H1 (cell line): ENCODE data around the gene CDK5R1. TPM values are rescaled to one million over a fixed set of nuclear protein-coding genes. Genes with fewer than 3 reads are reported as not detected.

ENCODE experiments used
- CTCF ChIA-PET: fragments of 300-600 bp; sonication (Branson Sonifier 250); formaldehyde crosslinking; loops from one replicate; lab custom pipeline; 2021; ENCODE audit not compliant: partially characterized antibody; lab: Charles Lee
- POLR2A ChIA-PET: fragments of 300-600 bp; sonication (Branson Sonifier 250); formaldehyde crosslinking; loops from one replicate; lab custom pipeline; 2021; ENCODE audit warnings: inconsistent platforms; ENCODE audit not compliant: partially characterized antibody; lab: Charles Lee
- DNase-seq, 2 experiments: peaks; one replicate each; pipeline versions ENCODE4 v3.0.0 to v3.0.0-alpha.2; 2010 to 2022; ENCODE audit warnings: low spot score in 2 of 2, low read depth in 1 of 2, mixed read lengths in 1 of 2
- FAIRE-seq: peaks from 2 replicates; lab custom pipeline; 2011; peaks lifted over from hg19 to GRCh38; lab: Jason Lieb, UNC
- H2AFZ ChIP-seq: 2 replicates; pipeline ENCODE4 v1.8.1; 2012; ENCODE audit warnings: low read length, inconsistent platforms
- H2AK5ac ChIP-seq: 2 replicates; pipeline ENCODE4 v1.6.1; 2013; ENCODE audit warnings: low read depth, low read length
- H2BK120ac ChIP-seq: replicated peaks from 2 replicates; pipeline ENCODE3; 2013; ENCODE audit warnings: low read depth, low read length, inconsistent platforms
- H2BK12ac ChIP-seq: 2 replicates; pipeline ENCODE4 v1.6.1; 2013; ENCODE audit warnings: low read depth, low read length
- H2BK15ac ChIP-seq: 2 replicates; pipeline ENCODE4 v1.6.1; 2013; ENCODE audit warnings: low read length
- H2BK20ac ChIP-seq: 2 replicates; pipeline ENCODE4 v1.6.1; 2013; ENCODE audit warnings: low read length
- H2BK5ac ChIP-seq: 2 replicates; pipeline ENCODE4 v1.6.1; 2013; ENCODE audit warnings: low read depth, low read length
- H3K14ac ChIP-seq: 2 replicates; pipeline ENCODE4 v1.6.1; 2013; ENCODE audit warnings: inconsistent platforms; ENCODE audit not compliant: insufficient read length
- H3K18ac ChIP-seq: 2 replicates; pipeline ENCODE4 v1.6.1; 2013; ENCODE audit warnings: low read length; ENCODE audit errors: extremely low read depth
- H3K23ac ChIP-seq: 2 replicates; pipeline ENCODE4 v1.6.1; 2013; ENCODE audit warnings: inconsistent platforms; ENCODE audit not compliant: insufficient read length
- H3K23me2 ChIP-seq: 2 replicates; pipeline ENCODE4 v1.6.1; 2013; ENCODE audit warnings: low read depth, low read length
- H3K27ac ChIP-seq: 2 replicates; pipeline ENCODE4 v1.6.1; 2011; ENCODE audit warnings: low read depth, low read length, inconsistent platforms
- H3K27me3 ChIP-seq, 4 experiments: replicated peaks in 1 of 4; 1 replicate in 1 of 4; 2 replicates in 3 of 4; pipeline versions ENCODE4 v1.6.1 to v1.8.1; 2011 to 2013; ENCODE audit warnings: low read length in 3 of 4, mild to moderate bottlenecking in 3 of 4, inconsistent platforms in 2 of 4, mixed read lengths in 2 of 4, moderate library complexity in 1 of 4; ENCODE audit not compliant: control insufficient read depth in 3 of 4, insufficient read depth in 3 of 4; ENCODE audit errors: extremely low read depth in 1 of 4
- H3K36me3 ChIP-seq, 4 experiments: 2 replicates each; pipeline versions ENCODE4 v1.6.1 to v1.8.1; 2011 to 2013; ENCODE audit warnings: mild to moderate bottlenecking in 4 of 4, low read length in 3 of 4, moderate library complexity in 2 of 4, control low read depth in 1 of 4, inconsistent platforms in 1 of 4; ENCODE audit not compliant: insufficient read depth in 4 of 4, control insufficient read depth in 2 of 4
- H3K4ac ChIP-seq: replicated peaks from 2 replicates; pipeline ENCODE3; 2013; ENCODE audit warnings: low read length, low read depth, mixed read lengths, inconsistent platforms; ENCODE audit not compliant: insufficient read length
- H3K4me1 ChIP-seq, 4 experiments: replicated peaks in 1 of 4; 1 replicate in 1 of 4; 2 replicates in 3 of 4; pipeline versions ENCODE4 v1.6.1 to v1.8.1; 2011 to 2013; ENCODE audit warnings: low read length in 3 of 4, inconsistent platforms in 2 of 4, mixed read lengths in 1 of 4; ENCODE audit not compliant: insufficient read depth in 4 of 4, control insufficient read depth in 3 of 4
- H3K4me2 ChIP-seq, 2 experiments: 2 replicates each; pipeline versions ENCODE4 v1.6.1 to v1.8.1; 2011 to 2013; ENCODE audit warnings: low read depth in 2 of 2, low read length in 2 of 2, control low read depth in 1 of 2, inconsistent platforms in 1 of 2, mild to moderate bottlenecking in 1 of 2; ENCODE audit not compliant: insufficient read depth in 1 of 2
- H3K4me3 ChIP-seq, 4 experiments: fragments of 200-600, 300-600 bp in 1 of 4; sonication (generic), shearing (Covaris generic), sonication (Bioruptor Twin) in 1 of 4; 2 replicates each; pipeline versions ENCODE4 v1.5.1 to v1.8.1; 2011 to 2016; ENCODE audit warnings: low read length in 4 of 4, low read depth in 3 of 4, control low read depth in 2 of 4, inconsistent platforms in 2 of 4, mild to moderate bottlenecking in 2 of 4, mixed read lengths in 1 of 4, moderate library complexity in 1 of 4; ENCODE audit not compliant: insufficient read depth in 2 of 4; ENCODE audit errors: extremely low read depth in 1 of 4
- H3K56ac ChIP-seq: replicated peaks from 2 replicates; pipeline ENCODE3; 2013; ENCODE audit warnings: low read depth, mild to moderate bottlenecking, mixed read lengths, low read length, inconsistent platforms; ENCODE audit not compliant: insufficient read length
- H3K79me1 ChIP-seq: 2 replicates; pipeline ENCODE4 v1.6.1; 2013; ENCODE audit warnings: low read depth, low read length, control low read depth
- H3K79me2 ChIP-seq, 2 experiments: 2 replicates each; pipeline versions ENCODE4 v1.6.1 to v1.8.1; 2012 to 2013; ENCODE audit warnings: low read length in 2 of 2, mild to moderate bottlenecking in 2 of 2, inconsistent platforms in 1 of 2; ENCODE audit not compliant: insufficient read depth in 2 of 2, control insufficient read depth in 1 of 2
- H3K9ac ChIP-seq, 4 experiments: replicated peaks in 1 of 4; 1 replicate in 1 of 4; 2 replicates in 3 of 4; pipeline versions ENCODE4 v1.6.1 to v1.8.1; 2011 to 2013; ENCODE audit warnings: low read depth in 3 of 4, low read length in 3 of 4, control low read depth in 2 of 4, mild to moderate bottlenecking in 2 of 4, moderate library complexity in 2 of 4, inconsistent platforms in 1 of 4; ENCODE audit errors: extremely low read depth in 1 of 4
- H3K9me3 ChIP-seq, 2 experiments: 2 replicates each; pipeline versions ENCODE4 v1.6.1 to v1.8.1; 2012 to 2013; ENCODE audit warnings: mild to moderate bottlenecking in 2 of 2, moderate library complexity in 2 of 2, control low read depth in 1 of 2, inconsistent platforms in 1 of 2, low read depth in 1 of 2, low read length in 1 of 2, mixed read lengths in 1 of 2; ENCODE audit not compliant: insufficient read depth in 2 of 2
- H4K20me1 ChIP-seq, 2 experiments: replicated peaks in 1 of 2; 2 replicates each; pipeline versions ENCODE3 to v1.8.1; 2011 to 2013; ENCODE audit warnings: inconsistent platforms in 2 of 2, low read length in 2 of 2, mild to moderate bottlenecking in 1 of 2; ENCODE audit not compliant: insufficient read depth in 2 of 2, control insufficient read depth in 1 of 2
- H4K5ac ChIP-seq: 2 replicates; pipeline ENCODE4 v1.6.1; 2013; ENCODE audit warnings: low read length, low read depth, mixed read lengths, inconsistent platforms; ENCODE audit not compliant: insufficient read length
- H4K8ac ChIP-seq: 2 replicates; pipeline ENCODE4 v1.8.0; 2013; ENCODE audit warnings: mild to moderate bottlenecking, moderate library complexity, low read length, inconsistent platforms; ENCODE audit not compliant: insufficient read depth; ENCODE audit errors: extremely low read depth
- H4K91ac ChIP-seq: replicated peaks from 2 replicates; pipeline ENCODE3; 2013; ENCODE audit warnings: low read length, mixed read lengths, inconsistent platforms; ENCODE audit not compliant: insufficient read length
- ASH2L ChIP-seq: fragments of 200-600, 300-600 bp; sonication (generic); IDR thresholded peaks from one replicate; pipeline ENCODE4 v1.7.1; 2017; ENCODE audit warnings: low read length
- BACH1 ChIP-seq: IDR thresholded peaks from 2 replicates; pipeline ENCODE4 v1.6.1; 2012; ENCODE audit warnings: low read length, improper control_type of control experiment
- CHD1 ChIP-seq: IDR thresholded peaks from 2 replicates; pipeline ENCODE4 v1.6.1; 2012; ENCODE audit warnings: low read depth, low read length, improper control_type of control experiment
- CHD2 ChIP-seq: IDR thresholded peaks from 2 replicates; pipeline ENCODE4 v1.6.1; 2012; ENCODE audit warnings: low read length, improper control_type of control experiment
- GABPA ChIP-seq: IDR thresholded peaks from 2 replicates; pipeline ENCODE4 v1.6.1; 2011; ENCODE audit warnings: mild to moderate bottlenecking, low read length, moderate library complexity, borderline replicate concordance; ENCODE audit not compliant: insufficient read depth
- RAD21 ChIP-seq, 2 experiments: IDR thresholded peaks in 1 of 2; conservative IDR thresholded peaks in 1 of 2; 2 replicates each; pipeline ENCODE4 v1.6.1; 2011; ENCODE audit warnings: low read depth in 2 of 2, low read length in 2 of 2, improper control_type of control experiment in 1 of 2, inconsistent platforms in 1 of 2, mild to moderate bottlenecking in 1 of 2, moderate library complexity in 1 of 2
- RBBP5 ChIP-seq: IDR thresholded peaks from 2 replicates; pipeline ENCODE4 v1.7.1; 2012; ENCODE audit warnings: low read depth, mild to moderate bottlenecking, inconsistent platforms, low read length, moderate library complexity, borderline replicate concordance
- RFX5 ChIP-seq: IDR thresholded peaks from 2 replicates; pipeline ENCODE4 v1.6.1; 2011; ENCODE audit warnings: low read depth, low read length, improper control_type of control experiment, borderline replicate concordance
- SIRT6 ChIP-seq: IDR thresholded peaks from one replicate; pipeline ENCODE4 v1.7.1; 2012; ENCODE audit warnings: low read length, inconsistent platforms
- SRF ChIP-seq: IDR thresholded peaks from 2 replicates; pipeline ENCODE4 v1.6.1; 2011; ENCODE audit warnings: mild to moderate bottlenecking, low read depth, low read length, moderate library complexity
- TAF7 ChIP-seq: optimal IDR thresholded peaks from 2 replicates; pipeline ENCODE3; 2011; ENCODE audit warnings: low read depth, mild to moderate bottlenecking, inconsistent platforms, low read length, moderate library complexity, borderline replicate concordance
- TEAD4 ChIP-seq: IDR thresholded peaks from 2 replicates; pipeline ENCODE4 v1.6.1; 2012; ENCODE audit warnings: low read depth, low read length, inconsistent platforms, mixed read lengths
- WGBS, 2 experiments: shearing (Covaris generic) in 1 of 2; methylation state at CpG; one replicate each; pipeline versions ENCODE4 v1.1.6 to v1.1.7; 2013 to 2015; ENCODE audit warnings: low lambda C conversion rate in 2 of 2, mixed read lengths in 2 of 2, inconsistent platforms in 1 of 2, low coverage in 1 of 2, missing lambda C conversion rate in 1 of 2; ENCODE audit not compliant: insufficient replicate concordance in 2 of 2, insufficient coverage in 1 of 2, insufficient read length in 1 of 2; ENCODE audit errors: extremely low coverage in 1 of 2, missing lambda C conversion rate in 1 of 2; 5-methylcytosine and 5-hydroxymethylcytosine counted together
- polyA plus RNA-seq, 7 experiments: library from polyadenylated mRNA; depleted of rRNA in 3 of 7; stranded (reverse) in 5 of 7; unstranded in 2 of 7; fragments of >200 nt in 5 of 7; fragments of 200-250 nt in 2 of 7; gene quantifications; 1 replicate in 5 of 7; 2 replicates in 1 of 7; 4 replicates in 1 of 7; pipeline versions ENCODE4 v1.2.1 to v1.2.3, GENCODE V29; 2011 to 2013; ENCODE audit warnings: missing spikeins in 2 of 7, mixed read lengths in 2 of 7
- total RNA-seq: library from RNA; stranded (reverse); fragmentation: NEBNext Ultra II Directional; extraction: Animal tissue kit (Norgen Biotek cat#: 25700); gene quantifications from 2 replicates; pipeline ENCODE4 v1.2.1, GENCODE V29; 2021

CDK5R1 gene
- total and polyA plus RNA-seq, 2 of the 8 experiments (the other 6 are each of a cell fraction or from before 2014, with no cell fraction given) = 2.7 to 9.9 TPM

GRCh38 chr17:32485261-32486110 is 1.3 kb upstream of the CDK5R1 start:
- H2BK12ac ChIP-seq = no peak overlapping the region
- H3K27ac ChIP-seq = no peak overlapping the region
- peak overlapping the region; percentile 76 for H4K91ac ChIP-seq
- H3K4me1 ChIP-seq = peaks cover 10 to 43% (median 22%) of the 10 kb centered on the region in 4 experiments
- H3K4me3 ChIP-seq = peak overlapping the region; percentile 3 to 51 (median 28); a peak in 5 of 8 replicates
- no peak overlapping the region for H2BK15ac ChIP-seq
- peaks cover 5 to 23% (median 11%) of the 10 kb centered on the region in 4 experiments; a peak in 7 of 8 replicates for H3K36me3 ChIP-seq
- H2BK5ac ChIP-seq = no peak overlapping the region
- no peak overlapping the region for H3K56ac ChIP-seq
- H4K8ac ChIP-seq = no peak overlapping the region
- WGBS, 2 experiments = 78% methylated on average over 12 of the region's 12 CpGs; no CpG with 5 or more reads in 1 of the 2 experiments
- no peak overlapping the region for H2BK120ac ChIP-seq
- H3K18ac ChIP-seq = peak overlapping the region; percentile 11
- no peak overlapping the region for H2AK5ac ChIP-seq
- H4K20me1 ChIP-seq = peaks cover 3 to 14% of the 10 kb centered on the region in 2 experiments
- no peak overlapping the region for H3K23ac ChIP-seq
- 0 out of 2 replicates have a peak overlapping the region, but pooled peaks have one; percentile 6 for H2BK20ac ChIP-seq
- FAIRE-seq (no peak), DNase-seq (no peak)
- no peak overlapping the region for H4K5ac ChIP-seq
- POLR2A ChIA-PET = interaction anchor here (0.7 to 5.4 kb wide), 13 partner anchors 8 to 137 kb away, joined by 3 to 35 read pairs (median 5); partner anchors contain the start of gene PSMD11
- peaks cover 0 to 25% of the 10 kb centered on the region in 2 experiments; a peak in 2 of 4 replicates for H3K79me2 ChIP-seq
- no peaks in the 10 kb centered on the region for H3K9me3 ChIP-seq
- H3K4ac ChIP-seq = peak overlapping the region; percentile 13
- H3K79me1 ChIP-seq = peaks cover 12% of the 10 kb centered on the region
- no peaks in the 10 kb centered on the region; a peak in 2 of 7 replicates for H3K27me3 ChIP-seq
- H2AFZ ChIP-seq = no peak overlapping the region
- CTCF ChIA-PET = interaction anchor here (0.6 to 9.6 kb wide), 8 partner anchors 11 to 264 kb away, joined by 3 to 71 read pairs (median 4); no protein-coding TSS in a partner anchor
- peak overlapping the region; percentile 50 to 69; a peak in 2 of 4 replicates for H3K4me2 ChIP-seq
- peaks cover 8% of the 10 kb centered on the region for H3K23me2 ChIP-seq
- H3K9ac ChIP-seq = peak overlapping the region in 2 of 4 experiments; percentile 49 to 70; a peak in 4 of 7 replicates
- no peak overlapping the region for H3K14ac ChIP-seq
- no peak for TF ChIP-seq ASH2L
- TF ChIP-seq GABPA = no peak
- TF ChIP-seq TEAD4 = no peak
- no peak for TF ChIP-seq CHD2
- TF ChIP-seq SRF = no peak
- no peak for TF ChIP-seq TAF7
- no peak for TF ChIP-seq SIRT6
- TF ChIP-seq CHD1 = no peak
- no peak for TF ChIP-seq RAD21 (IDR thresholded peaks at IDR 0.05 in 1 of 2, conservative IDR thresholded peaks at IDR 0.05 in 1 of 2; ENCODE audit: low read depth in 2 of 2, low read length in 2 of 2)
- no peak for TF ChIP-seq RBBP5
- TF ChIP-seq RFX5 = no peak
- no peak for TF ChIP-seq BACH1
